Activated CD8-positive, alpha-beta memory T cell treated with anti-CD3 and anti-CD28 coated beads for 24 hours (primary cell): ENCODE data around the gene LMX1A.

Experiments used
- DNase-seq: peaks from one replicate; pipeline ENCODE4 v3.0.0-alpha.2; 2020

Gene LMX1A

GRCh38 chr1:165355977-165356811 is at the start of gene LMX1A:
Gene LMX1A (minus strand): TSS chr1:165356715. CDS start chr1:165355559, 1,156 bp downstream.
- DNase-seq = no peak

- no peak for DNase-seq
These were observed 47.4 kb upstream of the LMX1A start for GRCh38 chr1:165403835-165404482.

DNA sequence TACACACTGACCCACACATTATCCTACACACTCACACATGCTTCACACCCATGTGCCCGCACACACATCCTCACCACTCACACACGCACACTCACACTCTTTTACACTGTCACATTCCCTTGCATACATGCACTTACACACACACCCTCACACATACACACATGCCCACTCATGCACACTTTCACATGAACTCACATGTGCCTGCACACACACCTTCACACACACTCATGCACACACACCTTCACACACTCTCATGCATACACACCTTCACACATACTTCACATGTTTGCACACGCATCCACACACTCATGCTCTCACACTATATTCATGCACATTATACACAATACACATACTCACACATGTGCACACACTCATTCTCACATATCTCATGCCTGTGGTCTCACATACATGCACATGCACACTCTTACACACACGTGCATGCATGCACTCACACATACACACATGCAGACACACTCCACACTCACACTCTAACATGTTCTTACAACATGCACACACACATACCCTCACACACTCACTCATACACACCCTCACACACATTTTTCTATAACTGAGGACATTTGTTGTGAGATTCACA is 46.1 kb upstream of the LMX1A start:
- peak; percentile 11 for DNase-seq

DNA sequence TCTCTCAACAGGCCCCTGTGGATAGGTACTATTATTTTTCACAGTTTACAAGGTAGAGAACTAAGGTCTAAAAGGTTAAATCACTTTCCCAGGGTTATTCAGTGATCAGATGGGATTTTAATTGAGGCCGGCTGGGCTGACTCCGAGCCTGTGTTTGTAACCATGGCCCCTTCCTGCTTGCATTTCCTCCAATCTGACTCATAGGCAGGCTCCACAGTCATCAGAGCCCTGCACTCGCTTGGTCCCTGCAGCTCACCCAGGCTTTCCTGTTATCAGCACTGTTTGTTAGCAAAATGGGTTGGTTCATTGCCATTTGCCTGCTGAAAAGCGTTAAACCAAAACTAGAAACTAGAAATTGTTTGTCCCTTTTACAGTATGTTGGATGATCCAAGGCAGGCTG is 41.4 kb upstream of the LMX1A start:
- no peak for DNase-seq

DNA sequence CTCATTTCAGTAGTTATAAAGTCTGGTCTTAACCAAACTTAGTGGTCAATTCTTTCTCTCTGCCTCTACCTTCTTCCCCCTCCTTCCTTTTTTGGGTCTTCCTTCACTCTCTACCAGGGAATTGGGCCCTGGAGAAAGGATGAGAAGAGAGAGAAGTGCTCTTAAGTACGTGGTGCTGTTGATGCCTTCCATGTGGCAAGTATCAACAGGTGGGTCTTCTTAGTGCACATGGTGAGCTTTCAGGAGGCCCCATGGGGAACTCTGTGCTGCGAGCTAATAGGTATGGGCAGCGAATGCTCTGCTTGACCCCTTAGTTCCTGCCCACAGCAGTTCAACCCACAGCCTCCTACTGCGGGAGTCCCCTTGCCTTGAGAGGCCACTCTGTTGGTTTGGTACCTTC is 39.4 kb upstream of the LMX1A start:
- no peak for DNase-seq

GRCh38 chr1:165395478-165395877 is 39.0 kb upstream of the LMX1A start:
- DNase-seq = no peak

DNA sequence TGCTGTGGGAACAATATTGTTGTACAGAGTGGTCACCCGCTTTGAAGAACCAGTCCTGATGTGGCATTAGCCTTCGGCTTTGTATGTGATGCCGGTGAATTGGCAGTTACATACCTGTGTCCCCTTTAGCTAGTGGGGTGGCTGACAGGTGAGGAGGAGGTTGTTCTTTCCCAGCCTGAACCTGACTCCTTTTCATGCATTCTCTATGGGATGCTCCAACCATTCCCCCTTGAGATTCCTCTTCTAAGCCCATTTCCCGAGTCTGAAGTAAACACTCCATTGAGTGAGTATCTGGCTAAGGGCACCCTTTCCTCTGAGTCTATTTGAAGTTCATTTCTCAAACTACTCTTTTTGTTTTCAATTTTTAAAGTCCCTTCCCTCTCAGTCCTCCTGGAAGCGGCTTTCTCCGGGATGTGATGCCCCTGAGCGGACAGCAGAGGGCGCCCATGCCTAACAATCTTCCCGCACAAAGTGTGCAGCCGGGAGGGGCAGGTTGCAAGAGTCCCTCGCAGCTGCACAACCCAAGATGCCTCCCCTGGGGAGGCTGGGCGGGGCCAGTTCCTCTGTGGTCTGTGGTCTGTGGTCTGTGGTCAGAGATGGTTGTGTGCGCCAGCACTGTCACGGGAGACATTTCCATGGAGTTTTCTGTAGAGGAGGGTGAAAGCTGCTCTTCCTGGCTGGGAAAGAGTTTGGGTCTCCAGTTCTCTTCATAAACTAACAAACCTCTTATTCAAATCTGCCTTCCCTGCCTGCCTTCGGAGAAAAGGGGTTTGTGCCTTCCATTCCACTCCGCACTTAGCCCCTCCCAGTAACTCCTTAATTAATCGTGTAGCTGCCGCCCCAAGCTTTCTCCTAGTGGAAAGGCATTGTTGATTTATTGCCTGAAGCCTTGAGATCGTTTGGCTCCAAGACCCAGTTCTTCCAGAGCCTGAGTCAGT is 36.4 kb upstream of the LMX1A start:
- peak; percentile 92 for DNase-seq

DNA sequence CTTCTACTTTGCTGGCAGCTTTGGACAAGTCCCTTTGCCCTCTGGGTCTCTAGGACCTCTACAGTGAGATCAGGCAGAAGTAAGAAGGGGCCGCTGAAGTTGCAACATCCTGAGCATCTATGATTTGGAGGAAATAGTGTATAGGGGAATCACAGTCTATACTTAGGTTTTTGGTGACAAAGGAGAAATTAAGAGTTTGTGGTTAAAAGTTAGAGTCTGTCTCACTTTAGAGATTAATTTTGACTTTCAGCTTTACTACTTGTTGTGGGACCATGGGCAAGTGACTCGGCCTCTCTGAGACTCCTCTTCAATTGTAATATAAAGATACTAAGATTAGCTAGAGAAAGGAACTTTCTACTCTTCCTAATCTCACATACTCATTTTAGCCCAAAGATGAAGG is 33.1 kb upstream of the LMX1A start:
- no peak for DNase-seq

DNA sequence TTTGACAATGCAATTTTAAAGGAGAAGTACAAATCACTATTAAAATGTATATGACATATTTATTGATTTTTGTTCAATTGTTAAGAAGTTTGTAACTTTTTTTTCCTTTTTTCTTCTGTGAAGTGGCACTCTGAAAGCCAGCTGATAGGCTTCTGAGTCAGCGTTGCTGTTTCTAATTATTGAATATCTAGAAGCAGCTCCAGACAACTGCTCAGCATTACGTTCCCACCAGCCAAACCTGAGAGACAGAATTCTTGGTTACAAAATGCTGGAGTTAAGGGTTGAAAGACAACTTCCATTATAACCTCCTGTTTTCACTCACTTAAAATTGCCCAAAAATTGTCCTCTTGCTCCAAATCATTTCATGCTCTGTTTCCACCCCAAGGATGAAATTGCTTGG is 31.4 kb upstream of the LMX1A start:
- no peak for DNase-seq

DNA sequence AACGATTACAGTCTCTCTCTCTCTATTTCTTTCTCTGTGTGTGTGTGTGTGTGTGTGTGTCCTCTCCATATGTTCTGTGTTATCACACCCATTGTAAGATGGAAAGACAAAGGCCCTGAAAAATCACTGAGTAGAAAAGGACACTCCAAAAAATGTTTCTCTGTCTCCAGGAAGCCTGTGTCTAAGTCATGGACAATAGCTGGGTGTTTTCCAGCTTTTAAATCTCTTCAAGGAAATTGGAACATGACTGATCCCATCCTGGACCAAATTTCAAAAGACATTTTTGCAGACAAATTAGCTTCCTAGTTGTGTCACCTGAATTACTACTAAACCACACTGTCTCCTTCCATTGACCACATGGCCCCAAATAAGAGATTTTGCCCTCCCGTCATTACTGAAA is 31.0 kb upstream of the LMX1A start:
- no peak for DNase-seq

DNA sequence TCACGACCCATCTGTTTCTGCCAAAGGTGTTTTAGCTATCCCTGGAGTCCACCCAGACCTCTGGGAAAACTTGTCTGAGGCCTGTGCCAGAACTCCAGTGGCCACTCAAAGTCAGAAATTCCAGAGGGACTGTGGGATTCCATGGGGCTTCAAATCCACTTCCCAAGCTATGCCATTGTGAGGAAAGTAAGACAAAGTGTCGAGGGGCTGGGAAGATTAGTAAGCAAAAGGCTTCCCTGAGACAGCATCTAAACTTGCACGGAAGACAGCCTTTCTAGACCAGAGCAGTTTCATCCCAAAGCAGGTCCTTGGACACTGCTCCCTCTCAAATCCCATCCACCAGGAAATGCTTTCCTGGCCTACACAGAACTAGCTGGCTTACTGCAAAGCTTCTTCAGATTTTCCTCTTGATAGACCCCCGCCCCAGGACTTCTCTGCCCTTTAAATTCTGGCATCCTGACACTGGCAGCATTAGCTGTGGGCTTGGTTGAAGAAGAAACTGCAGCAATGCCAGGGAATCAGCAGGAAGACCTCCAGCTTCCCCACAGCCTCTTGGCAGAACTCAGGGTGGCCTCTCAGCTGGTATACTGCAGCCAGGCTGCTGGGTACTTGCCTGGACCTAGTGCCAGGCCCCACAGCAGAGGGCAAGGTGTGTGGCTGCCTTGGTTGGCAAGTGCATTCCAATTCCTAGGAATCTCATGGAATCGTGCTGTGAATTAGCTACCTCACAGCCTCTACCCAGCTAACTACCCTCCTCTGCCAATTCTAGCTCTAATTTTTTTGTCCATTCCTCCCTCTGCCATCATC is 27.3 kb upstream of the LMX1A start:
- DNase-seq = no peak

DNA sequence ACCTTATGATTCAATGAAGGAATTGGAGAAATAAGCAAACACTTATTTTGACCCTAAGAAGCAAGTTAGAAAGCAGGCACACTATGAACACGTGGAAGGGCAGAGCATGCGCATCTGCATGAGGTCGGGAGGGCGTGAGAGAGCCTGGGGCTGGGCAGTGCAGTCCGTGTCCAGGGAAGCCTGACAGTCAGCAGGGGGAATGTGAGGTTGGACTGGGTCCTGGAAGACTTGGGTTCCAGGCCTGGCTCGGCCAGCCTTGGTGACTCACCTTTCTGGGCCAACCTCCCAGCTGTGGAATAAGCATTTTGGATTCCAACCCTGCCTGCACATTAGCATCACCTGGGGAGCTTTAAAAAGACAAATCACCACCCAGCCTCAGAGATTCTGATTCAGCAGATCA is 26.6 kb upstream of the LMX1A start:
- no peak for DNase-seq

GRCh38 chr1:165381745-165382505 is 25.4 kb upstream of the LMX1A start:
- DNase-seq = no peak

DNA sequence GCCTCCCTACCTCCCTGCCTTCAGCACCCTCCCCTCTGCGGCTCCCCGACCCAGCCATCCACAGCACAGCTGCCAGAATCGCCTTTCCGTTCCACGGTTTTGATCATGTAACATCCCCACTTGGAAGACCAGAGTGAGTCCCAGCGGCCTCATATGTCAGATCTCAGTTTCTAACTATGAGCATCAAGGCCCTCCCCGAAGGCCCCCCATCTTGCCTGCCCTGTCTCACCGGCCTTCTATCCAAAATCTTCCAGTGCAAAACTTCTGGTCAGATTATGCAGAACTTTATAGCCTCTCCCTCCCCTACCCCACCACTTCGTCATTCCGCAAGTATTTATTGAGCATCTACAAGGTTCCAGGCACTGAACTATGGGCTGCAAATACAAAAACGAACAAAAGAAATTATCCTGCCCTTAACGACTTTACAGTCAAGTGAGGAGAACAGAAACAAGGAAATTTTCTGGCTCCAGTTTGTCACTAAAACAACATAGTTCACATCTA is 20.3 kb upstream of the LMX1A start:
- DNase-seq = no peak

DNA sequence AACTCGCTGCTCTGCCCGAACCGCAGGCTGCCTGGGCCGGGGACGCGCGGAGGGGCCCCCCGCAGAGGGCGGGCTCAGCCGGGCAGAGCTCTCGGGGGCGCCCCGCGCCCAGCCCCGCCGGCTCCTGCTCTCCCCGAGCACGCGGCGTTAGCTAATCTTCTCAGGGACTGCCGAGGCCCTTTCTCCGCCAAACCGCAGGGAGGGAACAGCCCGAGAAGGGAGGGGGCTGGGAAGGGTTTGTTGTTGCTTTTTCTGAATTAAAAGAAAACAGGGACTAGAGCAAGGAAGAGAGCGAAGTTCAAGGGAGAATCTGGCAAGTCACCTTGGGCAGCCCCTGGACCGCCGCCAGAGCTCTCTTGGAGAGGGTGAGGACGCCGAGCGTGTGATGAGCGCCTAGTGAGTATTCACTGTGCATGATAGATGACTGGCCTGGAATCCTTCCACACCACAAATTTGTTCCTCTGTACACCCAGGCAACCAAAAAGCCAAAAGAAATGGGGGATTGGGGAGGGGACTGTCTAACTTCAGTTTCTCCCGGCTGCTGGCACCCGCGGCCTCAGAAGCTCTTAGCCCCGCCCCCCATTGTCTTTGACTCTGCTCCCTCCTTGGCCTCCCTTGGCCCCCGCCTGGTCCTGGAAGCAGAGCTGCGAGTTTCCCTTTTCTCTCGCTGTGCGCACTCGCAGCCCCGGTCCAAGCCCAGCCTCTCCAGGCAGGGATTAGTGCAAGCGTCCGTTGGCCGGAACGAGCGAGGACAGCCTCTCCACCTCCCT is 19.7 kb upstream of the LMX1A start:
- DNase-seq = peak; percentile 70

GRCh38 chr1:165375623-165376022 is 19.1 kb upstream of the LMX1A start:
- DNase-seq = no peak

- no peak for DNase-seq
These were observed 15.2 kb upstream of the LMX1A start for GRCh38 chr1:165371588-165372225.

- peak; percentile 77 for DNase-seq
These were observed 12.8 kb upstream of the LMX1A start for GRCh38 chr1:165369255-165369848.

- DNase-seq = peak; percentile 93
These were observed 11.0 kb upstream of the LMX1A start for GRCh38 chr1:165367375-165367993.
